GM03348 (cell line): ENCODE measurements around the gene WAPL.
A peak's percentile ranks its signal among the peaks of the same experiment; 100 is the strongest.
"Not testable (repeated sequence)": the region's sequence is repeated elsewhere in the genome, so short reads cannot be mapped to it uniquely, and the experiment has no call there.

Experiments used
- DNase-seq: peaks from one replicate; pipeline ENCODE4 v3.0.0; 2012; ENCODE audit warnings: low spot score

Gene WAPL

DNA sequence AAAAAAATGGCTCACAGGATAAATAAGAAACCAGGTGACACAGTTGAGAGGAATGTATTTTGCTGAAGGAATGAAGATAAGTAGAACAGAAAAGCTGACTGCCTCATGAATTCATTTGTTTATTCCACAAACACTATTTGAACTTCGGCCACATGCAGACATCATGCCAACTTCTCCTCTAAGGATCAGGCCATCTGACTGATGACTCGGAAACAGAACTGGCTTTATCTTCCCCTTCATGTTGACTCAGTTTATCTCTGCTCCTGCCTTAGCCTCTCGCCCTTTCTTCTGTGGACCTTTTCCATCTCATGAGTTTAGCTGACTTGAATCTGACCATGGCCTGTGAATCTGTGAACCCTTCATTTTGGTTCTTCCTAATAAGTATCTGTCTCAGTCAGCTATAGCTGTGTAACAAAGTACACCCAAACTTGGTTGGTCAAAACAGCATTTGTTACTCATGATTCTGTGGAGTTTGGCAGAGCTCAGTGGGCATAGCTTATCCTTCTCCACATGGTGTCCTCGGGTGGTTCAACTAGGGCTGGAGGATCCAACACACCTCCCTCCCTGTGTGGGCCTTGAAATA lies 111.0 kb downstream of the WAPL start:
- peak; percentile 47 for DNase-seq

DNA sequence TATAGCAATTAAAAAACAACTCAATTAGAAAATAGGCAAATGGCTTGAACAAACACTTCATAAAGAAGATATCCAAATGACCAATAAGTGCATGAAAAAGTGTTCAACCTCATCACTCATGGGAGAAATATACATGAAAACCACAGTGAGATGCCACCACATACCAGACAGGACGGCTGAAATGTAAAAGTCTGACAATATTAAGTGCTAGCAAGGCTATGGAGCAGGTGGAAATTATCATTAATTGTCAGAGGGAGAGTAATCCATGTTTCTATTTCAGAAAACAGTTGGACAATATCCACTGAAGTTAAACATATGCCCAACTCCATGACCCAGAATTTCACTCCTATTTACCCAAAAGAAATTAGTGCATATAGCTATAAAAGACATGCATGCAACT lies 112.4 kb downstream of the WAPL start:
- DNase-seq, result no peak

DNA sequence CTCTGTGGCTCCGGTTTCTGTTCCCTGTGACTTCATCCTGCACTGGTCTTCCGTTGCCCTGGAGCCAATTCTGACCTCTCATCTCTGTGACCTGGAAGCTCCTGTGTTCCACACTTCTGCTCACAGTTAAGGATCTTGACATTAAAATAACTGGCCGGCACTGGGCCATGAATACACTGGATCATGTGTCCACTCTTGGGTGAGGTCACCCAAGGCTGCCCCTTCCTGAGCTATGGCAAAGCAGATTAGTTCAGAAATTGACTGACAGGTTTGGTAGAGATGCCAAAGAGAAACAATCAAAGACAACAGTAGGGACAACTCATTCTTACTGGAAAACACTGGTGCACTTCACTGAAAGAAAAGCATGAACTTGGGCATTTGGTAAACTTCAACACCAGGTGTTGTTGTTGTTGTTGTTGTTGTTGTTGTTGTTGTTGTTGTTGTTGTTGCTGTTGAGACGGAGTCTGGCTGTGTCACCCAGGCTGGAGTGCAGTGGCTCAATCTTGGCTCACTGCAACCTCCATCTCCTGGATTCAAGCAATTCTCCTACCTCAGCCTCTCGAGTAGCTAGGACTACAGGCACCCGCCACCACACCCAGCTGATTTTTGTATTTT lies 118.3 kb downstream of the WAPL start:
- DNase-seq, result no peak

DNA sequence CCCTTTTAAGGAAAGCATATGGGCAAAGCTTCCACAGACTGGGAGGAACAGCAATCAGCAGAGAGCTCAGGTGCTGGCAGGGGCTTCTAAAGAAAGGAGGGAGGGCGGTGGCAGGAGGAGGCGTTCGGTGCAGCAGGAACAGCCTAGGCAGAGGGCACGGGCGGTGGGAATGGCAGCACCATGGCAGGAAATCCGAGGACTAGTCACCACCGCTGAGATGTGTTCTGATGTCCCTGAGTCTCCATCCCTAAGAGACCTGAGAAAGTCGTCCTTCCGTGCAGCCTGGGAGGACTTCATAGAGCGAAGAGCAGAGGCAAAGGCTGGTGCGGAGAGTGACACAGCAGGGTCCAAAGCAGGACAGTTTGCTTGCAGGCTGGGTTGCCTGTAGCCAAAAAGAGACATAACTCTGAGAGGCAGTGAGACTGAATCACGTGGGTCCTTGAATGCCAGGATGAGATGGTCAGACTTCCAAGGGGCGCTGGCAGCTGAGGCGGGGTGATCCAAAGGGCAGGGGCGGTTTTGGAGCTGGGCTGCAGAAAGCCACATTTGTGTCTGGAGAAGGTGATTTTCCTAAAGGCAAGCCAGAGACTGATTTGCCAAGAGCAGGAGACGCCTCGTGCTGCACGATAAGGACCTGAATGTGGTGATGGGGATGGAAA lies 119.2 kb downstream of the WAPL start:
- peak; percentile 54 for DNase-seq

DNA sequence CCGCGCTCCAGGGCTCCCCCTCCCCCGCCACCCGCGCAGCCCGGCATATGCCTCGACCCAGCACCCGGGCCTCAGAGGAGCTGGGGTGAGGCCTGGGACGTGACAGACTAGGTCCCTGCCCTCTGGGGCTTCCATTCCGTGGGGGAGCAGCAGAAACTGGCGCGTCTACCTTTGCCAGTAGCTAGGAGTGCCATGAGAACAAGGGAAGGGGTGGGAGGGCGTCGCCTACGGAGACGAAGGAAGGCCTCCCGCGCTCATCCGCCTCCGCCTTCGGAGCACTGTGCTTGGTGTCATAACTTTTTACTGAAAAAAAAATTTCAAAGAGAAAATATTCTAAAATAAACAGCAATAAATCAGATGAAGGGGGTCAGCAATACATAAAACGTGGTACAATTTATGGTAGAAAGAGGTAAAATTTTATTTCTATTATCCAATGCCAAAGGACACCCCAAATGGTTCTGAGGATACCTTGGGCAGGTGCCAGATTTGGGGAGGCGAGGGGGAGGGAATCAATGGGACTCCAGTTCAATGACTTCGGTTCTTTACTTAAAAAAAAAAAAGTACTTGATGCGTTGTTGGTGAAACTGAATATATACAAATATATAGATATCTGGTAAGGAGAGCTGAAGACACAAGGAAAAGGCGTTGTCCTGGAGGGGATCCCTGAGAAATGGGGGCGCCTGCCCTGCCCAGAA lies 119.9 kb downstream of the WAPL start:
- no peak for DNase-seq

DNA sequence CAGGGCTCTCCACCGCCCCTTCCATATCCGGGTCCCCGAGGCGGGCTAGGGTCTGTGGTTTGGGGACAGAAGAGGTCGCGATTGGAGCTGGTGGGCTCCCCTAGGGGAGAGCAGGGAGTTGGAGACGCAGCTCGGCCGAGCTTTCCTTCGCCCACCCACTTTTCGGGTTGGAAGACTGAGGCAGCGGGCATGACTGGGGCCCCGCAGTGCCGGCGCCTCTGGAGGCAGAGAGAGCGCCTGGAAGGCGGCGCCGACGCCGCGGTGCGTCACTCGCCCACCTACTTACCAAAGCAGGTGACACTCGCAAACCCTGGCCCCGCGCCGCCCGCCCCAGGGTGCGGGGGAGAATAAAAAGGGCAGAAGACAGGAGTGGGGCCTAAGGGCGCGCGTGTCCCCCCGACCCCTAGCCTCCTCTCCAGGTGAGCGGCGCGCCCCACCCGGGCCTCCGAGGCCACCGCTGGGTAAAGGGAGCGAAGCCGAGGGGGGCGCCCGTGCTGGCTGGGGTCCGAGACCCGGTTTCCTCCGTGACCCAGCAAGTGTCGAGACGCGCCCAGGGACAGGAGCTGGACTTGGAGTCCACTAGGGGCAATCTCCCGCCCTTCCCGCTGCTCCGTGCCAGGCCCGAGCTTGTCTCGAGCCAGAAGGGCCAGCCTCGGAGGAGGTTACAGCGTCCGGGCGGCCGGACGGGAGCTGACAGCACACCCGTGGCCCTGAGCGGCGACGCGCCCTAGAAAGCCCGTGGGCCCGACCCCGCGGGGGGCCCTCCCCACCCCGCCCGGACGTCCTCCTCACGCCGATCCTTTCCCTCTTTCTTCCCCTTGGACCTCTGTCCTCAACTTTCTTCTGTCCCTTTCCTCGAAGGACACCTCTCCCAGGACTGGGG lies 120.6 kb downstream of the WAPL start:
- peak; percentile 70 for DNase-seq

DNA sequence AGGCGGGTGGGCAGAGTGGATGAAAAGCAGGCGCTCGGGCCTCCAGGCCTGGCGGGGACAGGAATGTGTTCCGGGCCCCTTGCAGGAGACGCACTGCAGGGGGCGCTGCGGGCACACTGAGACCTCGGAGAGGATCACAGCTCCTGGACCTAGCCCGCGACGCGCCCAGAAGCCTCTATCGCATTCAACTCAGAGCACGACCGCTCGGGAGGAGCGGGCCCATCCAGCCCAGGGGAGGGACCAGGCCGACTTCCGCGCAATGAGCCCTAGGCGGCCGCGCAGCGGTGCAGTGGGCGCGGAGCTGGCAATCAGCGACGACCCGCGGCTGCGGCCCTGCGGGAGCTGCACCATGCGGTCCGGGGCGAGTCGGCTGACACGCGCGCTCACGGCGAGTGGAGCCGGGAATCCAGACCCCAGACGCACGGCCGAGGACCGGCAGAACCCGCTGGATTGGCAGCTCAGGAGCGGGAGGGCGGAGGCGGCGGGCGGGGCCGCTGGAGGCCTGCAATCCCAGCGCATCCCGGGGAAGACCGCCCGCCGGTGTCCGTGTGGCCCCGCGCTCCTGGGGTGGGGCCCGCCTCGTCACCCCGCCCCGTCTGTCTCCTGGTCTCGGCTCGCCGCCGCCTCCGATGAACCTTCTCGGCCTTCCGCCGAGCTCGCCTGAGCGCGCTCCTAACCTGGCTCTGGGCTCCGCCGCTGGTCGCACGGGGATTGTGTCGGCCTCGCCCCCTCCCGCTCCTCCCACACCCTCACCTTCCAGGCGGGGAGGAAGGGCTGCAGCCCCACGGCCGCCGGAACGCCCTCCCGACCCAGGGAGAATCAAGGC lies 121.5 kb downstream of the WAPL start:
- peak; percentile 96 for DNase-seq

DNA sequence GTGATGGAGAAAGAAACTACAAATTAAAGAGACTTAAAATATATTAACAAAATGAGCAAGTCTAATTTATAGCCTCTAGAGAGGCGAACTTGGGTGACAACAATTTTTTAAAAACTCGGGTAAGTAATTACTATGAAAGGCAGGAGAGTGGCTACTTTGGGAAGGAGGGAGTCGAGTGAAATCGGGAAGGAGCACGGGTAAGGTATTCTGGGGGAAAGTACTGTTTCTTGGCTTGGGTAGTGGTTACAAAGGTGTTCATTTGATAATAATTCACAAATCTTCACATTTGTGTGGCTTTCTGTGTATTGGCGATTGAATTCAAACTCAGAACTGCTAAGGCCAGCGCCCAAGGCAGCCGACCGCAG lies 122.1 kb downstream of the WAPL start:
- no peak for DNase-seq

DNA sequence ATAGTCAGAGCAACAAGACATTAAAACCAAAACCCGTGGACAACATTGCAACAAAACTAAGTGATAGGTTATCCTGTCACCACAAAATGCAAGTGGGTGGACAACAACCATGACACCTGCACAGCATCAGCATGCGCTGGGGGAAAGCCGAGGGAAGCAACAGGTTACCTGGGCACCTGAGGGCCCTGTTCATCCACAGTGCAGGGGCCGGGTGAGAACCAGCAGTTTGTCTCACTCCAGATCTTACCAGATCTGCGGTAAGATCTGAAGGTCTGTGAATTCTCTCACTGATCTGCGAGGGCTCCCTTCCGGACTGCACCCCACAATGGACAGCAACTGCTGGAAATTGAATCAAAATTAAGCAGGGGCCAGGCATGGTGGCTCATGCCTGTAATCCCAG lies 124.5 kb downstream of the WAPL start:
- DNase-seq, result no peak

DNA sequence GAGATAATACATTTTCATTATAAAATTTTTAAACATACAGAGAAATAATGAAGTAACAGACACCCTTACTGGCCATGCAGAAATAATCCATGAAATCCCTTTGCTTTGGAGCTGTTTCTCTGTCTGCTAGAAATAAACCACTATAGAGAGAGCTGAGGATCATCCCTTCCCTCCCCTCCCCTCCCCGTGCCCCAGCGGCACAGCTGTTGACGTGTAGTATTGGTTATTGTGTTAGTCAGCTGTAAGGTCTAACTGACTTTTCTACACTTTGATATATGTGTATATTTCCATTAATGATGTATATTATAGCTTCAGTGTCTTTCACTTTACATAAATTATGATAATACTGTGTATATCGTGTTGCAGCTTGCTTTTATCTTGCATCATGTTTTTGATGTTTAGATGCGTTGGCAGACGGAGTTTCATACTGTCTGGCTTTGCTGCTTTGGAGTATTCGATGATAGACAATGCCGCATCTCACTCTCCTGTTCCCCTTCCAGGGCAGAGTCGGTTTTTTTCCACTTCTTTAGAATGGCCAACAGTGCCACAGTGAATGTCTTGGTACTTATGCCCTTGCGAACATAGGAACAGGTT lies 127.6 kb downstream of the WAPL start:
- DNase-seq, result no peak

DNA sequence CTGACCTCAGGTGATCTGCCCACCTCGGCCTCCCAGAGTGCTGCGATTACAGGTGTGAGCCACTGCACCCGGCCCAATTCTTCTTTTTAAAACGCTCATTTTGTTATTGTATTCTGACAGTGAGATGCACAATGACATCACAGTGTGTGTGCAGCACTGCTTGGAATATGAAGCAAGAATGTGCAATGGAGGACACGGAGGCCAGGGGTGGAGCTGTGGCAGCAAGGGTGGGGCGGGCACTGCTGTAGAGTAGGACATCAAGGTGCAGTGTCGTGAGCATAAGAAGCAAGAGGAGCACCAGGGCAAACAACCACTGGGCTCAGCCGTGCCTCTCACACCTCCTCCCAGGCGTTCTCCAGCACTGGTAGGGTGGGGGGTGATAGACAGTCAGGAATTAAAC lies 128.2 kb downstream of the WAPL start:
- no peak for DNase-seq

DNA sequence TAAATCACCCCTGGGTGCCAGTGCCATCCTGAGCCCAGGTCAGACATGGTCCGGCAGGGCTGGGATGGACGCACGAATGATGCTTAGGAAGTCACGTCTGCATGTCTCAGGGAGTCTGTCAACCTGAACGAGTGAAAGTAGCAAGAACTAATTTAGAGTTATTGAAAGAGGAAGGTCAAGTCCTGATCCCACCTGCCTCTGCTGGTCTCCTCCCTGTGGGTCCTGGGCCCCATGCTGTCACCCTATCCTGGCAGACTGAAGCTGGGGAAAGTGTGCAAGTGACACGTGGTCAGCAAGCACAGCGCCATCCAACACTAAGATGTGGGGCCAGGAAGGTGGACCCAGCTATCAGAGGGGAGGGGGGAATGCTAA lies 128.9 kb downstream of the WAPL start:
- DNase-seq, result no peak

DNA sequence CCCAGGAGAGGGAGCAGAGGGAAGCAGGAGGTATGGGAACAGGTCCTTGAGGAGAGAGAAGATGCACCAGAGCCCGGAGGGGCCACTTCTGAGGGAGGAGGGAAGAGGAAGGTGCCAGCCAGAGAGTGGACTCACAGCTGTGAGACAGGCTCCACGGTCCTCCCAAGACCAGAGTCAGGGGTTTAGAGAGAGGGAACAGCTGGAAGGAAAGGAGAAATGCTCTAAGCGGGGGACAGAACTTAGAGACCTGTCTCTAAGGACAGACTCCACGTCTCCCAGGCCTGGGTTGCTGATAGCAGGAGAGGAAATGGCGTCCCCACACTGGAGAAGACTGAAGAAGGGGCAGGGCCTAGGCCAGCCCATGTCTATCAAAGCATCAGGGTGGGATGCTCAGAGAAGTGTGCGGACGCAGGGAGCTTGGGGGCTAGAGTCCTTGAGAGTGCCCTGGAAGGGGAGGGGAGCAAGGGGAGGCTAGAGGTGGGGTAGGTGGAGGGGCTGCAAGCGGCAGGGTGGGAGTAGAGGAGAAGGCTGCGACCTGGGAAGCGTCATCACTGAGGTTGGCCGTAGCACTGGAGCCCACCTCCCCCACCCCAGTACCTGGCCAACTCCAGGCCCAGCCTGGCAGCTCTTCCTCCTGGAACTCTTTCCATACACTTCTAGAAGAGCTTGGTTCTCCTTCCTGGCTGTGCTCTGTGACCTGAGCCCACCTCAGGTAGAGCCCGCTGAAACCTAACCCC lies 129.4 kb downstream of the WAPL start:
- no peak for DNase-seq

DNA sequence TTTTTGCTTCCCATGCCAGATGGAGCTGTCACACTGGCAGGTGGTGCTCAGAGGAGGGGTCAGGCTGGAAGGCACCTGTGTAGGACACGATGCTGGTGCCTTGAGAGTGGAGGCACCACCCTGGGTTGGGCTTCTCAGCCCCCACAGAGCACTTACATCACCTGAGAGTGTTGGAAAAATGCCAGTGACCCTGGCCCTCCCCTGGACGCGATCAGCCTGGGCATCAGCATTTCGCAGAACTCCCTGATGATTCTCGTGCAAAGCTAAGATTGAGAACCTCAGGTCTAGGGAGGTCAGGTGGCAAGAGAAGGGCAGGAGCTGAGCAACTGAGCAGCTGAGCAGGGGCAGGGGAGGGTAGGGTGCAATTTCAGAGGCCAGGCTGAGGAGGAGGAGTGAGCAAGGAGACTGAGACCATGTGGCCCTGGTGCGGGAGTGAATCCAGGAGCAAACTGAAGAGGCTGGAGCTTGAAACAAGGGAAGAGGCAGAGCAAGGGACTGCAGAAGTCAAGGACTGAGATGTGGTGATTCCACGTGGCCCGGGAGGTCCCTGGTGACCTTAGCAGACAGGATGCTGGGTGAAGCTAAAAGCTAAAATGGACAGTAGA lies 130.3 kb downstream of the WAPL start:
- DNase-seq, result no peak

DNA sequence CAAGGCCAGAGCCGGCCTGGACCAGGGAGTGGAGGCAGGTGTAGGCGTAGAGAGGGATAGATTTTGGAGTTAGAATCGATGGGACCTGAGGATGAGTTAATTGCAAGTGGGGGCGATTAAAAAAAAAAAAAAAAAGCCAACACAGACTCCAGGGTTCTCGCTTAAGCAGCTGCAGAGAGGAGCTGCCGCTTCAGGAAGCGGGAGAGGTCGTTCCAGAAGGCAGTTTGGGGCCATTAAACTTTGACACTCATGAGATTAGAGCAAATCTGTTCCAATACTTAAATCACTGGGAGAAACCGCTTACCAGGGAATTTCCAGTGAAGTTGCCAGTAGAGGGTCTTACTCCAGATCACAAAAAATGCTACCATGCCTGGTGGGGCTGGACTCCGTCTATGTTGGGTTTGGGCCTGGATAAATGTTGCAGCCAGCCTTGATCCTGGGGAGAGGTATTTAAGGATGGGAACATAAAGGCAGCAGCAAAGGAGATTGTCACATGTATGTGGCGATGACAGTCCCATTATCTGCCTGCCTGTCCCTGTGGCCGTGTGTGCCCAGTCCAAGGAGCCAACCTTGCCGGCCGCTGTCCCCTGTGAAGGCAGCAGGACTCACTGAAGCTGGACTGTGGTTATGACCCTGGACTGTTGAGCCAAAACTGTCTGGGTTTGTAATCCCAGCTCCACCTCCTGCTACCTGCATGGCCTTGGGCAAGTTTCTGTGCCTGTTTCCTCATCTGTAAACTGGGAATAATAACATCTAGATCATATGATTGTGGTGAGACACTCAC lies 131.1 kb downstream of the WAPL start:
- DNase-seq, result no peak

DNA sequence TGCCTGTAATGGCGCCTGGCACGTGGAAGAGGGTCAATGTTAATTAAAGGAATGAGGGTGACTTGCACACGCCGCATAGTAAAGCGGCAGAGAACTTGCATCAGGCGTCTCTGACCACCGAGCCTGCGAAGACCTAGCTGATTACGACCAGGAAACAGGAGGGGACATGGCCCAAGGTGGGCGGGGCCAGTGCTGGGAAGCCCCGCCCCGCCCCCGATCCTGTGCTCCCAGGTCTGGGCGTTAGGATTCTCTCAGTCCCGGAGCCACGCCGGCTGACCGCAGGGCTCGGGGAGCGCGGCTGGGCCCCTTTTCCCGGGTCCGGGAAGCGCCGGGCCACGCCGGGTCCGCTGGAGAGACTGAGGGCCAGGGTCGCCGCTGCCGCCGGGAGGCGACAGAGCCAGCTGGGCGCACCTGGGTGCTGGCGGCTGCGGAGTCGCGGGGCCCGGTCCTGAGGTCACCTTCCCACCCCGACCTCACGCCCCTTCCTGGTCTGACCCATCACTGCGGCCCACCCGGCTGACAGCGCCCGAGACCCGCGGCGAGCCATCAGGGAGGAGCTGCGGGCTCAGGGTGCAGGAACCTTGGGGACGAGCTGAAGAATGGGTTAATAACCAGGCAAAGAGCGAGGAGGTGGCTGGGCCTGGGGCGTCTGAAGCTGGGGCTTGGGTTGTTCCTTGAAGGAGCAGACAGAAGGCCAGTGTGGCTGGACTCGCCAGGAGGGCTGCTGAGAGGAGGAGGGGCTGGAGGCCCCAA lies 132.0 kb downstream of the WAPL start:
- DNase-seq, result peak; percentile 48

DNA sequence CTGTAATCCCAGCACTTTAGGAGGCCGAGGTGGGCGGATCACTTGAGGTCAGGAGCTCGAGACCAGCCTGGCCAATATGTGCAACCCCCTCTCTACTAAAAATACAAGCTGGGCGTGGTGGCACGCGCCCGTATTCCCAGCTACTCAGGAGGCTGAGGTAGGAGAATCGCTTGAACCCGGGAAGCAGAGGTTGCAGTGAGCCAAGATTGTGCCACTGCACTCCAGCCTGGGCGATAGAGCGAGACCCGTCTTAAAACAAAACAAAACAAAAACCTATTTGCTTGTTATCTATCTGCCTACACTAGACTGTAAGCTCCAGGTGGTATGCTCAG lies 132.5 kb downstream of the WAPL start:
- DNase-seq, result not testable (repeated sequence)

DNA sequence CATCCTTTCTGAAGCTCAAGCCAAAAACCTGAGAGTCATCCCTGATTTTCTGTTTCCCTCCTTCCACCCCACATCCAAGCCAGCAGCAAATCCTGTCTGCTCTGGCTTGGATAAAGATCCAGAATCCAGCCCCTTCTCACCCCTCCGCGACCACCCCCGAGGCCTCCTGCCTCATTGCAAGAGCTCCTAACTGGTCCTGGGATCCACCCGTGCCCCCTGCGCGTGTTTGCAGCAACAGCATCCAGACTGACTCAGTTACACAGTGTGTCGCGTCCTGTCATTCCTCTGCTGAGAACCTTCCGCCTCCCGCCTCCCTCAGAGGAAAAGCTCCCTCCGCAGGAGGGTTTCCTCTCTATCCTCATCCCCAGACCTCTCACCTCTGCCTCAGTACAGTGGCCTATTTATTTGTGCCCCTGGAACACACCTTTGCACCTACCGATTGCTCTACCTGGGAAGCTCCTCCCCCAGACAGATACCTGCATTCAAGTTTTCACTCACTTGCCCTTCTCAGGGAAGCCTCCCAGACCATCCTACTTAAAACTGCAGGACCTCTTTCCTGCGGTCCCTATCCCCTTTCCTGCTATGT lies 133.4 kb downstream of the WAPL start:
- DNase-seq, result peak; percentile 2
